SU-DHL-6 (cell line): ENCODE results near the gene EPC2.

Source experiments
- H2AFZ ChIP-seq: fragments of 200-600 bp; sonication (generic); 2 replicates; pipeline ENCODE4 v1.6.1; 2014; ENCODE audit warnings: low read depth, mild to moderate bottlenecking, moderate library complexity, mixed read lengths, antibody characterized with exemption, low read length; ENCODE audit not compliant: severe bottlenecking
- H3F3A ChIP-seq: fragments of 200-600 bp; shearing (Covaris generic); 2 replicates; pipeline ENCODE4 v1.6.0; 2016; ENCODE audit warnings: antibody characterized with exemption, mild to moderate bottlenecking; ENCODE audit not compliant: insufficient read depth
- H3K27ac ChIP-seq: fragments of 200-600 bp; sonication (generic); 2 replicates; pipeline ENCODE4 v1.5.1; 2016; ENCODE audit warnings: low read depth, mild to moderate bottlenecking, low read length, moderate library complexity, mixed read lengths
- H3K27me3 ChIP-seq: fragments of 200-600 bp; sonication (generic), shearing (Covaris generic); 2 replicates; pipeline ENCODE4 v1.6.0; 2014; ENCODE audit warnings: mild to moderate bottlenecking, low read length
- H3K36me3 ChIP-seq: fragments of 200-600 bp; sonication (generic); 2 replicates; pipeline ENCODE4 v1.6.1; 2014; ENCODE audit warnings: mild to moderate bottlenecking, low read length, mixed read lengths
- H3K4me2 ChIP-seq: fragments of 300-600, 200-600 bp; shearing (Covaris generic), sonication (generic); 2 replicates; pipeline ENCODE4 v1.6.0; 2014; ENCODE audit warnings: low read length, low read depth, mild to moderate bottlenecking; ENCODE audit not compliant: poor library complexity, severe bottlenecking
- H3K4me3 ChIP-seq: fragments of 200-600 bp; sonication (generic); 2 replicates; pipeline ENCODE4 v1.5.1; 2014; ENCODE audit warnings: antibody characterized with exemption, low read length, mild to moderate bottlenecking, mixed read lengths; ENCODE audit not compliant: insufficient read depth, poor library complexity, severe bottlenecking
- H3K79me2 ChIP-seq: fragments of 200-600 bp; sonication (generic); 2 replicates; pipeline ENCODE4 v1.6.1; 2014; ENCODE audit warnings: mild to moderate bottlenecking, low read length, moderate library complexity; ENCODE audit not compliant: insufficient read depth
- H3K9ac ChIP-seq: fragments of 200-600 bp; sonication (generic); 2 replicates; pipeline ENCODE4 v1.7.0; 2014; ENCODE audit warnings: mild to moderate bottlenecking, low read length
- H3K9me2 ChIP-seq: fragments of 200-600 bp; sonication (generic); replicated peaks from 2 replicates; pipeline ENCODE4 v1.6.1; 2014; ENCODE audit warnings: low read length; ENCODE audit not compliant: insufficient read depth
- H3K9me3 ChIP-seq: fragments of 200-600 bp; sonication (generic); 2 replicates; pipeline ENCODE4 v1.6.1; 2014; ENCODE audit warnings: low read length, mixed read lengths; ENCODE audit not compliant: insufficient read depth
- H4K20me1 ChIP-seq: fragments of 200-600 bp; sonication (generic); 2 replicates; pipeline ENCODE4 v1.6.1; 2014; ENCODE audit warnings: low read depth, mild to moderate bottlenecking, antibody characterized with exemption, low read length, moderate library complexity, mixed read lengths
- CTCF ChIP-seq: fragments of 200-600 bp; sonication (generic); IDR thresholded peaks from one replicate; pipeline ENCODE4 v1.5.1; 2017; ENCODE audit warnings: antibody characterized with exemption, mild to moderate bottlenecking, low read length, moderate library complexity; ENCODE audit not compliant: insufficient read depth, poor library complexity, severe bottlenecking
- EZH2phosphoT487 ChIP-seq: fragments of 200-600 bp; sonication (generic), shearing (Covaris generic); conservative IDR thresholded peaks from 2 replicates; pipeline ENCODE4 v1.6.1; 2018; ENCODE audit warnings: mild to moderate bottlenecking, antibody characterized with exemption, low read length, moderate library complexity, mixed read lengths

EPC2 gene

GRCh38 chr2:148701039-148701438 is 56.5 kb downstream of the EPC2 start:
- H3K4me3 ChIP-seq: no peak overlapping the region
- no peak overlapping the region for H3K4me2 ChIP-seq
- H3K9me3 ChIP-seq: 0 out of 2 replicates have a peak, but pooled peaks cover 3% of the 10 kb centered on the region
- H3F3A ChIP-seq: no peaks in the 10 kb centered on the region
- TF ChIP-seq CTCF: no peak
- no peak for TF ChIP-seq EZH2phosphoT487
- no peak overlapping the region for H3K9ac ChIP-seq
- no peaks in the 10 kb centered on the region for H3K9me2 ChIP-seq
- H3K36me3 ChIP-seq: peaks cover 26% of the 10 kb centered on the region; the same call in 1 of the 2 replicates
- H4K20me1 ChIP-seq: no peaks in the 10 kb centered on the region
- H2AFZ ChIP-seq: no peak overlapping the region
- no peaks in the 10 kb centered on the region for H3K27me3 ChIP-seq
- peaks cover 45% of the 10 kb centered on the region for H3K79me2 ChIP-seq
- no peak overlapping the region for H3K27ac ChIP-seq

DNA sequence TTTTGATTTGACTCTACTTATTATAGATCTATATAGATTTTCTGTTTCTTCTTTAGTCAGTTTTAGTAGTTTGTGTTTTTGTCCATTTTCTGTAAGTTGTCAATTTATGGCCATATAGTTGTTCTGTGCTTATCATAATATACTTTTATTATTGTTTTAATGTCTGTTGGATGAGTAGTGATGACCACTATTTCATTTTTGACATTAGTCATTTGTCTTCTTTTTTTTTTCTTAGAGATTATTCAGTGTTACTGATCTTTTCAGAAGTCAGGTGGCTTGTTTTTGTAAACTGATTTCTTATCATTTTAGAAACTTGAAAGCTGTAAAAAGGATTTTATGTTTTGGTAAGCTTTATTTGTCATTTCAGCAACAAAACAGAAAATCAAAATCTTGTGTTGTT is 57.3 kb downstream of the EPC2 start:
- Histone ChIP-seq H2AFZ (no peak overlapping the region), H3K9me2 (no peaks in the 10 kb centered on the region), H3K9me3 (0 out of 2 replicates have a peak, but pooled peaks cover 3% of the 10 kb centered on the region), H3K9ac (no peak overlapping the region), H3K36me3 (peaks cover 26% of the 10 kb centered on the region; the same call in 1 of the 2 replicates), H3K79me2 (peaks cover 45% of the 10 kb centered on the region), H3K4me2 (no peak overlapping the region), H3K4me3 (no peak overlapping the region), H3K27me3 (no peaks in the 10 kb centered on the region), H4K20me1 (no peaks in the 10 kb centered on the region), H3K27ac (no peak overlapping the region), H3F3A (no peaks in the 10 kb centered on the region)
- TF ChIP-seq EZH2phosphoT487 (no peak), CTCF (no peak)

- no peaks in the 10 kb centered on the region for H3F3A ChIP-seq
- H3K79me2 ChIP-seq: peaks cover 45% of the 10 kb centered on the region
- H3K9me3 ChIP-seq: 0 out of 2 replicates have a peak, but pooled peaks cover 3% of the 10 kb centered on the region
- H3K4me3 ChIP-seq: no peak overlapping the region
- H3K9me2 ChIP-seq: no peaks in the 10 kb centered on the region
- no peak overlapping the region for H3K27ac ChIP-seq
- no peak overlapping the region for H3K9ac ChIP-seq
- no peaks in the 10 kb centered on the region for H4K20me1 ChIP-seq
- peaks cover 26% of the 10 kb centered on the region; the same call in 1 of the 2 replicates for H3K36me3 ChIP-seq
- H3K4me2 ChIP-seq: no peak overlapping the region
- TF ChIP-seq EZH2phosphoT487: no peak
- TF ChIP-seq CTCF: no peak
- no peaks in the 10 kb centered on the region for H3K27me3 ChIP-seq
- no peak overlapping the region for H2AFZ ChIP-seq
These were observed 57.9 kb downstream of the EPC2 start for GRCh38 chr2:148702475-148702874.
